A673 (cell line): Measurements from ENCODE around the gene BICC1. TPM values are rescaled to one million over a fixed set of nuclear protein-coding genes. Genes with fewer than 3 reads are reported as not detected.

Experiments
- BruUV-seq: library from RNA; stranded (reverse); fragments of 400-500 nt; replicated peaks from 2 replicates; lab custom pipeline; 2021; lab: Mats Ljungman, UMichigan
- CTCF ChIA-PET: fragments of 300-600 bp; sonication (Branson Sonifier 250); formaldehyde crosslinking; loops from one replicate; lab custom pipeline; 2022; ENCODE audit warnings: antibody characterized with exemption; lab: Charles Lee
- POLR2A ChIA-PET: fragments of 300-600 bp; sonication (Branson Sonifier 250); formaldehyde crosslinking; loops from one replicate; lab custom pipeline; 2022; ENCODE audit warnings: antibody characterized with exemption; ENCODE audit not compliant: low non-redundant PET; lab: Charles Lee
- DNase-seq: peaks from one replicate; pipeline ENCODE4 v3.0.0-alpha.2; 2015; ENCODE audit warnings: low spot score
- H3K27ac ChIP-seq: fragments of 200-600 bp; sonication (generic); 2 replicates; pipeline ENCODE4 v1.5.1; 2016; ENCODE audit warnings: mixed run types, low read depth, mild to moderate bottlenecking, mixed read lengths, antibody characterized with exemption, low read length; ENCODE audit not compliant: poor library complexity, severe bottlenecking
- H3K27me3 ChIP-seq: fragments of 200-600 bp; sonication (generic); replicated peaks from 2 replicates; pipeline ENCODE4 v1.6.1; 2017; ENCODE audit warnings: mixed run types, low read depth, mild to moderate bottlenecking, mixed read lengths, antibody characterized with exemption, low read length; ENCODE audit not compliant: insufficient read depth, poor library complexity
- H3K36me3 ChIP-seq: fragments of 200-600 bp; sonication (generic); 2 replicates; pipeline ENCODE4 v1.6.1; 2016; ENCODE audit warnings: mixed run types, mild to moderate bottlenecking, mixed read lengths, antibody characterized with exemption, low read length; ENCODE audit not compliant: insufficient read depth, poor library complexity, severe bottlenecking
- H3K4me1 ChIP-seq: fragments of 200-600 bp; sonication (generic); 2 replicates; pipeline ENCODE4 v1.6.1; 2017; ENCODE audit warnings: mixed run types, mild to moderate bottlenecking, mixed read lengths, antibody characterized with exemption, low read length; ENCODE audit not compliant: insufficient read depth, poor library complexity, severe bottlenecking
- H3K4me3 ChIP-seq: fragments of 200-600 bp; sonication (generic); 2 replicates; pipeline ENCODE4 v1.5.1; 2016; ENCODE audit warnings: low read depth, mixed run types, mild to moderate bottlenecking, mixed read lengths, low read length; ENCODE audit not compliant: poor library complexity, severe bottlenecking
- H3K9me3 ChIP-seq: fragments of 200-600 bp; sonication (generic); 2 replicates; pipeline ENCODE4 v1.6.1; 2016; ENCODE audit warnings: mixed run types, low read depth, mild to moderate bottlenecking, mixed read lengths, antibody characterized with exemption, low read length; ENCODE audit not compliant: poor library complexity, severe bottlenecking
- CTCF ChIP-seq: fragments of 300-800, 200-600 bp; sonication (generic); conservative IDR thresholded peaks from 2 replicates; pipeline ENCODE4 v1.5.1; 2017; ENCODE audit warnings: low read depth, mild to moderate bottlenecking, antibody characterized with exemption, low read length, moderate library complexity, mixed read lengths
- EZH2 ChIP-seq: fragments of 200-600 bp; sonication (generic); IDR thresholded peaks from 2 replicates; pipeline ENCODE4 v1.6.1; 2017; ENCODE audit warnings: borderline replicate concordance, low read depth, mild to moderate bottlenecking, mixed read lengths, antibody characterized with exemption, low read length; ENCODE audit not compliant: poor library complexity, severe bottlenecking
- intact Hi-C: fragments of 100-400 bp; cut with micrococcal nuclease; formaldehyde crosslinking; loops from one replicate; pipeline ENCODE4 v1.10.0; 2022; ENCODE audit not compliant: unreplicated experiment
- total RNA-seq: library from RNA; stranded (reverse); gene quantifications from 2 replicates; pipeline ENCODE4 v1.2.3, GENCODE V29; 2021

The BICC1 gene
- total RNA-seq, 1 experiment from 2014 or later = 1.6 TPM

GRCh38 chr10:58608826-58609531 is 96.3 kb downstream of the BICC1 start:
- ChIA-PET POLR2A (no interaction called here), CTCF (no interaction called here)
- no peak for TF ChIP-seq EZH2
- no peak for TF ChIP-seq CTCF
- Histone ChIP-seq H3K36me3 (no peaks in the 10 kb centered on the region), H3K27ac (no peak overlapping the region), H3K27me3 (no peaks in the 10 kb centered on the region), H3K9me3 (no peaks in the 10 kb centered on the region), H3K4me1 (no peaks in the 10 kb centered on the region), H3K4me3 (no peak overlapping the region)
- no TSS peak for BruUV-seq
- DNase-seq = no peak
- intact Hi-C loops = no loop called here

GRCh38 chr10:58609532-58610150 is 97.0 kb downstream of the BICC1 start:
- ChIA-PET CTCF (no interaction called here), POLR2A (no interaction called here)
- TF ChIP-seq EZH2 = no peak
- no peak for TF ChIP-seq CTCF
- Histone ChIP-seq H3K9me3 (no peaks in the 10 kb centered on the region), H3K4me3 (no peak overlapping the region), H3K27ac (no peak overlapping the region), H3K4me1 (no peaks in the 10 kb centered on the region), H3K27me3 (no peaks in the 10 kb centered on the region), H3K36me3 (no peaks in the 10 kb centered on the region)
- no TSS peak for BruUV-seq
- intact Hi-C loops = no loop called here
- no peak for DNase-seq

- intact Hi-C loops = no loop called here
- TF ChIP-seq EZH2 = no peak
- TF ChIP-seq CTCF = no peak
Measured at GRCh38 chr10:58615237-58615935, 102.7 kb downstream of the BICC1 start.

More at GRCh38 chr10:58615237-58615935, 102.7 kb downstream of the BICC1 start:
- no TSS peak for BruUV-seq
- no peaks in the 10 kb centered on the region for H3K4me1 ChIP-seq
- ChIA-PET POLR2A (no interaction called here), CTCF (no interaction called here)
- DNase-seq = no peak
- H3K27me3 ChIP-seq = no peaks in the 10 kb centered on the region
- H3K27ac ChIP-seq = no peak overlapping the region
- H3K36me3 ChIP-seq = no peaks in the 10 kb centered on the region
- H3K9me3 ChIP-seq = no peaks in the 10 kb centered on the region
- H3K4me3 ChIP-seq = no peak overlapping the region
